AG09319 (cell line): Measurements from ENCODE around the gene NMT2.

Experiments used
- DNase-seq: peaks from one replicate; pipeline ENCODE4 v3.0.0-alpha.2; 2010; ENCODE audit warnings: low read depth; ENCODE audit errors: extremely low read depth
- CTCF ChIP-seq: IDR thresholded peaks from 2 replicates; pipeline ENCODE4 v1.5.1; 2011; ENCODE audit warnings: low read depth, mild to moderate bottlenecking, inconsistent platforms, low read length, moderate library complexity

Gene NMT2

GRCh38 chr10:15123749-15124184 is 44.7 kb downstream of the NMT2 start:
- no peak for TF ChIP-seq CTCF

GRCh38 chr10:15122477-15123030 is 45.9 kb downstream of the NMT2 start:
- no peak for TF ChIP-seq CTCF
- no peak for DNase-seq

More at GRCh38 chr10:15123749-15124184, 44.7 kb downstream of the NMT2 start:
- no peak for DNase-seq

- DNase-seq, result no peak
- TF ChIP-seq CTCF, result no peak
These were observed 46.8 kb downstream of the NMT2 start for GRCh38 chr10:15121707-15122106.

- TF ChIP-seq CTCF, result no peak
These were observed 48.0 kb downstream of the NMT2 start for GRCh38 chr10:15120523-15120922.

GRCh38 chr10:15118615-15119014 is 49.9 kb downstream of the NMT2 start:
- TF ChIP-seq CTCF, result no peak
- DNase-seq, result no peak

More at GRCh38 chr10:15120523-15120922, 48.0 kb downstream of the NMT2 start:
- no peak for DNase-seq

GRCh38 chr10:15116225-15116624 is 52.3 kb downstream of the NMT2 start:
- TF ChIP-seq CTCF, result no peak
- no peak for DNase-seq

- no peak for TF ChIP-seq CTCF
- no peak for DNase-seq
These were observed 54.7 kb downstream of the NMT2 start for GRCh38 chr10:15113766-15114165.
